Liver (tissue), 9 donors: Measurements from ENCODE around the gene PDE9A. TPM values are rescaled to one million over a fixed set of nuclear protein-coding genes. Genes with fewer than 3 reads are reported as not detected.

ENCODE experiments used
- DNase-seq: peaks from one replicate; pipeline ENCODE4 v3.0.0-alpha.2; 2017; ENCODE audit warnings: low spot score
- H3K27ac ChIP-seq, 2 donors: one replicate each; pipeline ENCODE4 v1.7.0; 2013; ENCODE audit warnings: inconsistent platforms in 2 of 2, low read length in 2 of 2, control low read depth in 1 of 2, low read depth in 1 of 2, mild to moderate bottlenecking in 1 of 2
- H3K27me3 ChIP-seq, 4 donors: one replicate each; pipeline versions ENCODE4 v1.6.1 to v1.7.0; 2013; ENCODE audit warnings: low read length in 3 of 4, inconsistent platforms in 1 of 4, mild to moderate bottlenecking in 1 of 4, moderate library complexity in 1 of 4; ENCODE audit not compliant: control insufficient read depth in 4 of 4, insufficient read depth in 4 of 4
- H3K36me3 ChIP-seq, 4 donors: one replicate each; pipeline versions ENCODE4 v1.6.1 to v1.7.0; 2013; ENCODE audit warnings: low read length in 3 of 4, mild to moderate bottlenecking in 3 of 4, low read depth in 1 of 4, moderate library complexity in 1 of 4; ENCODE audit not compliant: control insufficient read depth in 4 of 4, insufficient read depth in 3 of 4
- H3K4me1 ChIP-seq, 4 donors: one replicate each; pipeline versions ENCODE4 v1.6.1 to v1.7.0; 2013; ENCODE audit warnings: low read length in 3 of 4, mild to moderate bottlenecking in 3 of 4, moderate library complexity in 1 of 4; ENCODE audit not compliant: control insufficient read depth in 4 of 4, insufficient read depth in 4 of 4
- H3K4me3 ChIP-seq, 3 donors: one replicate each; pipeline versions ENCODE4 v1.6.1 to v1.7.0; 2013; ENCODE audit warnings: low read length in 3 of 3, control low read depth in 1 of 3, low read depth in 1 of 3, mild to moderate bottlenecking in 1 of 3
- H3K9ac ChIP-seq, 2 donors: one replicate each; pipeline ENCODE4 v1.7.0; 2013; ENCODE audit warnings: low read length in 2 of 2, mild to moderate bottlenecking in 2 of 2, moderate library complexity in 2 of 2, control low read depth in 1 of 2, low read depth in 1 of 2
- H3K9me3 ChIP-seq, 4 donors: one replicate each; pipeline versions ENCODE4 v1.6.1 to v1.7.0; 2013; ENCODE audit warnings: low read length in 3 of 4; ENCODE audit not compliant: control insufficient read depth in 4 of 4
- ATF3 ChIP-seq: IDR thresholded peaks from 2 replicates; pipeline ENCODE4 v1.6.1; 2016; ENCODE audit warnings: antibody characterized with exemption
- CTCF ChIP-seq: fragments of 150-350 bp; IDR thresholded peaks from 2 replicates; pipeline ENCODE4 v1.5.1; 2017; ENCODE audit warnings: improper control_type of control experiment, low read depth, low read length; ENCODE audit not compliant: missing input control
- EGR1 ChIP-seq, 2 donors: IDR thresholded peaks; 2 replicates each; pipeline ENCODE4 v1.6.1; 2016 to 2018; ENCODE audit warnings: antibody characterized with exemption in 2 of 2, low read depth in 2 of 2
- FOXA1 ChIP-seq: IDR thresholded peaks from 2 replicates; pipeline ENCODE4 v1.6.1; 2016; ENCODE audit warnings: antibody characterized with exemption
- FOXA2 ChIP-seq: IDR thresholded peaks from 2 replicates; pipeline ENCODE4 v1.6.1; 2016; ENCODE audit warnings: antibody characterized with exemption
- GABPA ChIP-seq, 2 donors: IDR thresholded peaks in 1 of 2; conservative IDR thresholded peaks in 1 of 2; 2 replicates each; pipeline ENCODE4 v1.6.1; 2016; ENCODE audit warnings: antibody characterized with exemption in 2 of 2, mild to moderate bottlenecking in 1 of 2, moderate library complexity in 1 of 2
- HNF4A ChIP-seq, 2 donors: conservative IDR thresholded peaks; 2 replicates each; pipeline ENCODE4 v1.6.1; 2016; ENCODE audit warnings: antibody characterized with exemption in 2 of 2, mild to moderate bottlenecking in 2 of 2
- HNF4G ChIP-seq: IDR thresholded peaks from 2 replicates; pipeline ENCODE4 v1.6.1; 2016; ENCODE audit warnings: antibody characterized with exemption
- JUND ChIP-seq, 2 donors: IDR thresholded peaks; 2 replicates each; pipeline ENCODE4 v1.6.1; 2016; ENCODE audit warnings: antibody characterized with exemption in 2 of 2
- MAX ChIP-seq: IDR thresholded peaks from 2 replicates; pipeline ENCODE4 v1.6.1; 2016; ENCODE audit warnings: antibody characterized with exemption
- NR2F2 ChIP-seq: IDR thresholded peaks from 2 replicates; pipeline ENCODE4 v1.6.1; 2016; ENCODE audit warnings: antibody characterized with exemption
- RAD21 ChIP-seq, 2 donors: IDR thresholded peaks; 2 replicates each; pipeline ENCODE4 v1.6.1; 2016; ENCODE audit warnings: antibody characterized with exemption in 2 of 2, mild to moderate bottlenecking in 2 of 2
- REST ChIP-seq: IDR thresholded peaks from 2 replicates; pipeline ENCODE4 v1.6.1; 2016; ENCODE audit warnings: antibody characterized with exemption, mild to moderate bottlenecking
- RXRA ChIP-seq, 2 donors: IDR thresholded peaks; 2 replicates each; pipeline ENCODE4 v1.6.1; 2017 to 2018; ENCODE audit warnings: antibody characterized with exemption in 2 of 2, mild to moderate bottlenecking in 1 of 2
- SP1 ChIP-seq: IDR thresholded peaks from 2 replicates; pipeline ENCODE4 v1.6.1; 2018; ENCODE audit warnings: antibody characterized with exemption, mild to moderate bottlenecking
- TAF1 ChIP-seq: conservative IDR thresholded peaks from 2 replicates; pipeline ENCODE4 v1.6.1; 2016; ENCODE audit warnings: antibody characterized with exemption, mild to moderate bottlenecking
- YY1 ChIP-seq: IDR thresholded peaks from 2 replicates; pipeline ENCODE4 v1.6.1; 2016; ENCODE audit warnings: antibody characterized with exemption, mild to moderate bottlenecking
- ZBTB33 ChIP-seq: IDR thresholded peaks from 2 replicates; pipeline ENCODE4 v1.6.1; 2016; ENCODE audit warnings: antibody characterized with exemption
- WGBS: extraction: QIAGEN DNeasy Blood & Tissue Kit; methylation state at CpG from one replicate; pipeline ENCODE4 v1.1.7; 2013; 5-methylcytosine and 5-hydroxymethylcytosine counted together
- polyA plus RNA-seq, 2 donors: library from polyadenylated mRNA; stranded (reverse) in 1 of 2; unstranded in 1 of 2; fragments of 200-250 nt in 1 of 2; fragments of >200 nt in 1 of 2; fragmentation: Nextera tagmentation in 1 of 2; extraction: Ambion mirVana in 1 of 2; gene quantifications; one replicate each; pipeline versions ENCODE4 v1.2.1 to v1.2.3, GENCODE V29; 2013 to 2015
- total RNA-seq, 2 donors: library from RNA; depleted of rRNA; stranded (reverse); fragments of >200 nt; gene quantifications; one replicate each; pipeline ENCODE4 v1.2.3, GENCODE V29; 2014
- donor health status: healthy.
- donor health status: healthy.
- donor health status: healthy.
- donor health status: healthy.
- donor health status: healthy.

Gene PDE9A
- total and polyA plus RNA-seq, 4 donors, result 1.5 to 4.2 (median 2.7) TPM

- Histone ChIP-seq H3K4me1 (no peaks in the 10 kb centered on the region), H3K36me3 (no peaks in the 10 kb centered on the region), H3K9ac (no peak overlapping the region), H3K27ac (no peak overlapping the region), H3K9me3 (no peaks in the 10 kb centered on the region), H3K27me3 (peaks cover 0 to 2% (median 0%) of the 10 kb centered on the region in 4 donors), H3K4me3 (no peak overlapping the region)
- DNase-seq, result no peak
- WGBS, result 93% methylated on average over 24 of the region's 24 CpGs
- TF ChIP-seq RXRA (IDR thresholded peaks at IDR 0.05), result no peak
- no peak for TF ChIP-seq JUND (IDR thresholded peaks at IDR 0.05)
- no peak for TF ChIP-seq MAX
- no peak for TF ChIP-seq HNF4A (conservative IDR thresholded peaks at IDR 0.05)
- no peak for TF ChIP-seq EGR1 (IDR thresholded peaks at IDR 0.05; ENCODE audit: low read depth in 2 of 2)
- no peak for TF ChIP-seq FOXA1
- no peak for TF ChIP-seq TAF1
- no peak for TF ChIP-seq ATF3
- no peak for TF ChIP-seq GABPA (IDR thresholded peaks at IDR 0.05 in 1 of 2, conservative IDR thresholded peaks at IDR 0.05 in 1 of 2)
- no peak for TF ChIP-seq YY1
- TF ChIP-seq RAD21 (IDR thresholded peaks at IDR 0.05), result no peak
- TF ChIP-seq CTCF, result no peak
- TF ChIP-seq SP1, result no peak
- TF ChIP-seq ZBTB33, result no peak
- TF ChIP-seq HNF4G, result no peak
- TF ChIP-seq NR2F2, result no peak
- TF ChIP-seq REST, result no peak
- no peak for TF ChIP-seq FOXA2
These were observed 28.1 kb downstream of the PDE9A start for GRCh38 chr21:42681296-42682206.
